Inflammatory macrophage treated with lipopolysaccharide for 4 hours (primary cell): ENCODE data around the gene PTP4A1.
"Not testable (repeated sequence)": the region's sequence is repeated elsewhere in the genome, so short reads cannot be mapped to it uniquely, and the experiment has no call there.

Experiments used
- DNase-seq: peaks from one replicate; pipeline ENCODE4 v3.0.0-alpha.2; 2020

Gene PTP4A1

DNA sequence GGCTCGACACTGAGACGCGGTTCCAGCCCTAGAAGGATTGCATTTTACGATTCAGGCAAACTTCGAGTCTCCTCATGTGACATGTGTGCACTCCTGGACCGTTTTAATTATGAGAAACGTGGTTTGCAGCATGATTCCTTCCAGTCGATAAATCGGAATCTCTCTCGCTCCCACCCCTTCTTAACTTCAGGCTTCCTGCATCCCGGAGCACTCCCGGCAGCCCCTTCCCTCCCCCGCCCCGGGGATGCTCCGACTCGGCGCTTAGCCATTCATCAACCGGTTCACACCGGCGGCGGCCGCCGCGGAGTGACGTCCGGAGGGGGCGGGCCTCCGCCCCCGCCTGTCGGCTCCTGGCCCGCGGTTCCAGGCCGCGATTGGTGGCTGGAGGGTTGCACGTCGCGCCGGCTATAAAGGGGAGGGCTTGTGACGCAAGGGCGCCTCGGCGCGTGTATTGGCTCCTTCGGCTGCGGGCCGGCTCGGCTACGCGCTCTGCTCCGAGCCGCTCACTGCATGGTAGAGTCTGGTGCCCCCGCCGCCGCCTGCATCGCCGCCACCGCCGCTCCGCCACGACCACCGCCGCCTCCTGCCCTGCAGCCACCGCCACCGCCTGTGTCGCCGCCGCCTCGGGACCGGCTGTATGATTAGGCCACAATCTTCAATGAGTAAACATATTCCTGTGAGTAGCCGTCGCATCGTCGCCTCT, at the start of gene PTP4A1, which contains the start of gene LOC128125822:
Gene PTP4A1 (plus strand): TSS at position 437 of the 703 bp plus-strand sequence. CDS start 4,401 bp downstream, outside the sequence.
Gene LOC128125822 (plus strand): TSS at position 437 of the 703 bp plus-strand sequence.
- peak; percentile 98 for DNase-seq

GRCh38 chr6:63522911-63523287, 49.4 kb upstream of the PTP4A1 start:
- DNase-seq = not testable (repeated sequence)

DNA sequence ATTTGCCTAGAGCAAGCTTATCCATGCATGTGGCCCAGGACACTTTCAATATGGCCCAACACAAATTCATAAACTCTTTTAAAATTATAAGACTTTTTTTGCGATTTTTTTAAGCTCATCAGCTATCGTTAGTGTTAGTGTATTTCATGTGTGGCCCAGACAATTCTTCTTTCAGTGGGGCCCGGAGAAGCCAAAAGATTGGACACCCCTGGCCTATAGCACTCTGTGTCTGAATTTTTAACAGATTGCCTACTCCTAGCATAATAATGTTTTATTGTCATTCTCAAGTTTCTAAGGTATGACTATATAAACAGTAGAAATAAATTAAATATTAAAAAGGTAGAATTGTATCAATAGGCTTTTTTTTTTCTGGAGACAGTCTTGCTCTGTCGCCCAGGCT, 48.6 kb upstream of the PTP4A1 start:
- no peak for DNase-seq

DNA sequence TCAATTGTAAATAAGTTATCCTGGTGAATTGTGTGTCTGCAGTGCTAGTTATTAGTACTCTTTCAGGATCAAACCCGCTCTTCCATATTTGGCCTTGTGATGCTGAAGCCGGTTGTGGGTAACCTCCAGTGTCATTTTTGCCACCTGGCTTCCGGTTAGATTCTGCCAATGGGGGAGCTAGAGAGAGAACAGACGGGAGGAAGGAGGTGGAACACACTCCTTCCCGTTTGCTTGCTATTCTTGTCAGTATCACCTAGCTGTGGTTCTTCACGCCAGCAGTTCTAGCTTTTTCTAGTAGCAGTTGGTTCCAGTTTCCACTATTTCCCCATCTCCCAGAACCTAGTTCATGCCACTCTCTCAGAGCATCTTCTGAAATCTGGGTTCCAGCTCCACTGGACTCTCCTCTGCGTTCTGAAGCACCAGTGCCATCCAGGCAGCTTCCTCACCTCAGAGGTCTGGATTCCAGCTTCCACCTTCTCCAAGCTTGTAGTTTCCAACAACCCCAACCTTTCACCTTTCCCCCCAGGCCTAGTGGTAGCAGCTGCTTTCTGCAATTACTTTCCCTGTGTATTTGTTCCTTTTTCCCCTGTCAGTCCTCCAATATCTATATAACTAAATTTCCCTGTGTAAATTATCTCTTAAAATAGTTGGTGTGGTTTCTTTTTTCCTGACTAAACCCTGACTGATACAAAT, 46.9 kb upstream of the PTP4A1 start:
- DNase-seq = no peak

GRCh38 chr6:63526931-63527330, 45.3 kb upstream of the PTP4A1 start:
- no peak for DNase-seq

DNA sequence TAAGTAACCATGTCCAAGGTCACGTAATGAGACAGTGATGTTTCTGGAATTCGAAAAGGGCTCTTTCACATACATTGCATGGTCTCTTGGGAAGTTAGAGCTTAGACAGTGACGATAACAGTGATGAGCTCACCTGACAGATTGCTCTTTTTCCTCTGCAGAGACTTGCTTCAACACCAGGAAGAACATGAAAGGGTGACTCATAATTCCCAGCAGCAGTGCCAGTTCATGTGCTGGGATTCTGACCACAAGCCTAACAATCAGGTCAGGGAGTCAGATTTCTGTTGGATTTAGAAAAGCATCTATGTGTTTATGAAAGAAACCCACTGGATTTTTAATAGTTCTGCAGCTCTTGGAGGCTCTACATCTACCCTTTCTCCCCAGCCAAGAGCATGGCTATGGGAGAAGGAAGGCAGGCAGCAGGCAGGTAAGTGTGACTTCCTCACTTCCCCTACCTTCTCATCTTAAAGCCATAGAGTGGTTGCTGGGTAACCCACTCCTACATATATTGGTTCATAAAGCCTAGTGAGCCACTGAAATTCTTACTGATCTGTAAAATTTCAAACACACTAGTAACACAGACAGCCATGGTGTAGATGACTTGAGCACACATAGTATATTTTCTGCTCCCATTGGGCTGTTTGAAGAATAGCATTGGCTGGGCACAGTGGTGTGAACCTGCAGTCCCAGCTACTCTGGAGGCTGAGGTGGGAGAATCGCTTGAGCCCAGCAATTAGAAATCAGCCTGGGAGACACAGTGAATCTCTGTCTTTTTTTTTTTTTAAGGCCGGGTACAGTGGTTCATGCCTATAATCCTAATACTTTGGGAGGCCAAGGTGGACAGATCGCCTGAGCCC, 44.4 kb upstream of the PTP4A1 start:
- no peak for DNase-seq

GRCh38 chr6:63529498-63529897, 42.8 kb upstream of the PTP4A1 start:
- no peak for DNase-seq

DNA sequence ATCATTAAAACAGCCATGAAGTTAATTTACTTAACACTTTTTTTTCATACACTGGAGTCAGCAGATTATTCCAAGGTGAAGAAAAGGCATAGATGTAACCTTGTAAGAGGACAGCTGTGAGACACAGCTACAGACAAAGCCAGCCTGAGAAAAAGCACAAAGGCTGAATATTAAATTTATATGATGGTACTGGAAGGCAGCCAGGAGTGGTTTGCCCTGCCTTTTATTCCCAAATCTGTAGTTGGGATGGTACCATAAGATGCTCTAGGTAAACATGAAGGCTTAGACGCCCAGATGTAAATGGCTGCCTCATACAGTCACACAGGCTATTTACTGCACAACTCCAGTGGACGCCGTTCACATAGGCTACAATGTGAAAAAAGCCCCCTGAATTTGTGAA, 42.1 kb upstream of the PTP4A1 start:
- no peak for DNase-seq

- DNase-seq = no peak
Observed at GRCh38 chr6:63530991-63531390, 41.3 kb upstream of the PTP4A1 start.

GRCh38 chr6:63533026-63533425, 39.3 kb upstream of the PTP4A1 start:
- DNase-seq = no peak

DNA sequence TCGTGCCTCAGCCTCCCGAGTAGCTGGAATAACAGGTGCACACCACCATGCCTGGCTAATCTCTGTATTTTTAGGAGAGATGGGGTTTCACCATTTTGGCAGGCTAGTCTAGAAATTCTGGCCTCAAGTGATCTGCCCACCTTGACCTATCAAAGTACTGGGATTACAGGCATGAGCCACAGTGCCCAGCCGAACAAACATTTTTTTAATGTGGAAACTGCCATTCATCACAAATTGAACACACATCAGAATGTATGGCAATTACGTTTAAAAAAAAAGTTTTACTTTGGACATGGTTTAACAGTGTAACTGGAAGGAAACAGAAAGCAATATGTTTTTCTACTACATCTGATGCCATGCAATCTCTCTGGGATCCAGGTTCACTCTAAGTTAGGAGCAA, 38.3 kb upstream of the PTP4A1 start:
- DNase-seq = no peak

DNA sequence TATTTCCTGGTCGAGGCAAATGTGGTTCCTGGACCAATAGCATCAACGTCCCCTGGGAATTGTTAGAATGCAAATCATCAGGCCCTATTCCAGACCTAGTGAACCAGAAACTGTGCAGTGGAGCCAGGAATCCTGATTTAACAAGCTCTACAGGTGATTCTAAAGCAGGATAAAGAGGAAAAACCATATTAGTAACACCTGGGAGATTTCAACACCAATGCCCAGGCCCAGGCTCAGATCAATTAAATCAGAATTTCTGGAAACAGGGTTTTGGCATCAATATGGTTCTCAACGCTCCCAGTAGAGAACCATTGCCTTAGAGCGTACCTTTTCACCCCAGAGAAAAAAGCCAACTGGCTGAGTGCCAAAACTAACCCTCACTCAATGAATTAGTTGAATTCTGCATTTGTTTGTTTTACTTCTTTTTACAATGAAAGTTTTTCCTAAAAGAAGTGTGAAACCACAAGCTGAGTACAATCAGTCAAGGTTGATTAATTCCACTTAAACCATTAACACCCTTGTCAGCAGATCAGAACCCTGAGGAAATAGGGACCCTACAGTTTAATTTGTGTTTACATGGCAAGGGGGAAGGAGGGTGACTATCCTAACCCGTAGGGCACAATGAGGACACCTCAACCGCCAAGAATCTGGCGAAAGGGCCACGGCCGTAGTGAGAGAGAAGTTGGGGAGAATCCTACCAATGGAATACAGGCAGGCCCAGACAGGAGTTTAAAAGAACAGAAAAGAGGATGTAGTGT, 34.9 kb upstream of the PTP4A1 start:
- no peak for DNase-seq

- DNase-seq = no peak
Observed at GRCh38 chr6:63537959-63538300, 34.4 kb upstream of the PTP4A1 start.

- no peak for DNase-seq
Observed at GRCh38 chr6:63538550-63538949, 33.7 kb upstream of the PTP4A1 start.

DNA sequence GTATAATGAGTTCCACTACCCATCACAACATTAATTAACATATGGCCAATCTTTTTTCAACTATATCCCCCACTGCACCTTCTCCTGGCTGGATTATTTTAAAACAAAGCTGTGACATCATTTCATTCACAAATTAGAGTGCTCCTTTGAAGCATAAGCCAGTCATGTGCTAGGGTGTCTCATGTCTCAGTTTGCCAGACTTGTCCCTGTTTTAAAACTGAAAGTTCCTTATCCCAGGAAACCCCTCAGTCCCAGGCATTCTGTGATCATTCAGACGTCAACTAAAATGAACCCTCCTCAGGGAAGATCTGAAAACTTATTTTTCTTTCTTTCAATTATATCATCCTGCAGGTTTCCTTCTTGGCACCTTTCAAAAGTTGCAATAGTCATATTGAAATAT, 29.3 kb upstream of the PTP4A1 start:
- DNase-seq = no peak

GRCh38 chr6:63543982-63544381, 28.3 kb upstream of the PTP4A1 start:
- DNase-seq = no peak

GRCh38 chr6:63546236-63546635, 26.0 kb upstream of the PTP4A1 start:
- no peak for DNase-seq

GRCh38 chr6:63546697-63547096, 25.6 kb upstream of the PTP4A1 start:
- DNase-seq = no peak

GRCh38 chr6:63549076-63549475, 23.2 kb upstream of the PTP4A1 start:
- no peak for DNase-seq

GRCh38 chr6:63553208-63553607, 19.1 kb upstream of the PTP4A1 start:
- no peak for DNase-seq

GRCh38 chr6:63553900-63554299, 18.4 kb upstream of the PTP4A1 start:
- no peak for DNase-seq

DNA sequence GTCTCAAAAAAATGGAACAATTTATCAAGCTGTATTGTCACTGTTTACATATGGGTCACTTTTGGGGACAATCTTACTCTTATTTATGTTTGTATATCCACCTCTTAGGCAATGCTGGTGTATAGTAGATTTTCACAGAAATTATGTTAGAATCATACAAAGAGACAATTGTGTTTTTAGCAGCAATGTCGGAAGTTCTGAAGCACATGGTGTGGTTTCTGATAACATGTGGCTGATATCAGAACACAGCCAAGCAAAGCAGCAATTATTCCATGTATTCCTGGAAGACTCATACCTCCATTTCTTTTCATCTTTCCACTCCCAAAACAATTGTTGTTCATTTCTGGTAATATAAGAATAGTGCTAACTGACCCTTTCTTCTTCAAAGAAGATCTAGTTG, 17.5 kb upstream of the PTP4A1 start:
- DNase-seq = no peak

DNA sequence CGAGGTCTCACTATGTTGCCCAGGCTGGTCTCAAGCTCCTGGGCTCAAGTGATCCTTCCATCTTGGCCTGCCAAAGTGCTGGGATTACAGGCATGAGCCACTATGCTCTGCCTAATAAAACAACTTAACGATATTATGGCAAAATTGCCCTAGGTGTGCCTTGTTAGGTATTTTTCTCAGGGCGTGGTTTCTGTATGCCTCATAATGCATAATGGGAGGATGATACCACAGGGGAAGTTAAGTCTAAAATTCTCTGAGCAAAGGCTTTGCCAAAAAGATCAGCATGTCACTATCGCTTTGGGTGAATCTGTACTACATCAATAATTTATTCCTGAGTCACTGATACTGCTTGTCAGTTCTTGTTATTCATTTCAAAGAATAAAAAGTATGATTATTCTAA, 15.9 kb upstream of the PTP4A1 start:
- no peak for DNase-seq
